IMR-90 (cell line): ENCODE data around the gene STMN3.

Experiments used
- CHD1 ChIP-seq: IDR thresholded peaks from 2 replicates; pipeline ENCODE4 v1.6.1; 2012; ENCODE audit warnings: low read depth, low read length, improper control_type of control experiment
- CTCF ChIP-seq: conservative IDR thresholded peaks from 2 replicates; pipeline ENCODE4 v1.5.1; 2012; ENCODE audit warnings: mild to moderate bottlenecking, low read depth, low read length, improper control_type of control experiment
- FOS ChIP-seq: fragments of 150-350 bp; IDR thresholded peaks from 2 replicates; pipeline ENCODE4 v1.6.1; 2016; ENCODE audit warnings: low read depth, low read length
- MAFK ChIP-seq: IDR thresholded peaks from 2 replicates; pipeline ENCODE4 v1.6.1; 2012; ENCODE audit warnings: low read depth, low read length, improper control_type of control experiment
- POLR2A ChIP-seq: IDR thresholded peaks from 2 replicates; pipeline ENCODE4 v1.6.1; 2012; ENCODE audit warnings: mild to moderate bottlenecking, low read depth, low read length
- RAD21 ChIP-seq: IDR thresholded peaks from 2 replicates; pipeline ENCODE4 v1.6.1; 2012; ENCODE audit warnings: low read length, improper control_type of control experiment
- RFX5 ChIP-seq: IDR thresholded peaks from 2 replicates; pipeline ENCODE4 v1.8.0; 2012; ENCODE audit warnings: low read depth, mild to moderate bottlenecking, low read length, moderate library complexity
- SMC3 ChIP-seq: fragments of 150-350 bp; IDR thresholded peaks from 2 replicates; pipeline ENCODE4 v1.6.1; 2016; ENCODE audit warnings: low read depth, mild to moderate bottlenecking, antibody characterized with exemption, low read length, moderate library complexity

- no peak for TF ChIP-seq CTCF
- 0 out of 2 replicates have a peak, but pooled peaks have one; percentile 3 for TF ChIP-seq RAD21
- no peak for TF ChIP-seq POLR2A
- no peak for TF ChIP-seq MAFK
- no peak for TF ChIP-seq RFX5
- TF ChIP-seq CHD1, result no peak
- no peak for TF ChIP-seq SMC3
- no peak for TF ChIP-seq FOS
These were observed 5.5 kb upstream of the STMN3 start for GRCh38 chr20:63658749-63659187.
